Measurements from ENCODE around the gene LETMD1.

GRCh38 chr12:51048661-51049251, 629 bp downstream of the LETMD1 start:
- TF ChIP-seq, protein P1, sequence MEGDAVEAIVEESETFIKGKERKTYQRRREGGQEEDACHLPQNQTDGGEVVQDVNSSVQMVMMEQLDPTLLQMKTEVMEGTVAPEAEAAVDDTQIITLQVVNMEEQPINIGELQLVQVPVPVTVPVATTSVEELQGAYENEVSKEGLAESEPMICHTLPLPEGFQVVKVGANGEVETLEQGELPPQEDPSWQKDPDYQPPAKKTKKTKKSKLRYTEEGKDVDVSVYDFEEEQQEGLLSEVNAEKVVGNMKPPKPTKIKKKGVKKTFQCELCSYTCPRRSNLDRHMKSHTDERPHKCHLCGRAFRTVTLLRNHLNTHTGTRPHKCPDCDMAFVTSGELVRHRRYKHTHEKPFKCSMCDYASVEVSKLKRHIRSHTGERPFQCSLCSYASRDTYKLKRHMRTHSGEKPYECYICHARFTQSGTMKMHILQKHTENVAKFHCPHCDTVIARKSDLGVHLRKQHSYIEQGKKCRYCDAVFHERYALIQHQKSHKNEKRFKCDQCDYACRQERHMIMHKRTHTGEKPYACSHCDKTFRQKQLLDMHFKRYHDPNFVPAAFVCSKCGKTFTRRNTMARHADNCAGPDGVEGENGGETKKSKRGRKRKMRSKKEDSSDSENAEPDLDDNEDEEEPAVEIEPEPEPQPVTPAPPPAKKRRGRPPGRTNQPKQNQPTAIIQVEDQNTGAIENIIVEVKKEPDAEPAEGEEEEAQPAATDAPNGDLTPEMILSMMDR (conservative IDR thresholded peaks at IDR 0.05; ENCODE audit: low read depth, low read length), result no peak
- TF ChIP-seq EZH2 (IDR thresholded peaks at IDR 0.05; ENCODE audit: low read length, unreplicated experiment), result no peak
- TF ChIP-seq EZH2phosphoT487 (IDR thresholded peaks at IDR 0.05; ENCODE audit: borderline replicate concordance, low read length), result no peak

All from PC-3 (cell line).